ENCODE measurements around the gene ASB18.

DNA sequence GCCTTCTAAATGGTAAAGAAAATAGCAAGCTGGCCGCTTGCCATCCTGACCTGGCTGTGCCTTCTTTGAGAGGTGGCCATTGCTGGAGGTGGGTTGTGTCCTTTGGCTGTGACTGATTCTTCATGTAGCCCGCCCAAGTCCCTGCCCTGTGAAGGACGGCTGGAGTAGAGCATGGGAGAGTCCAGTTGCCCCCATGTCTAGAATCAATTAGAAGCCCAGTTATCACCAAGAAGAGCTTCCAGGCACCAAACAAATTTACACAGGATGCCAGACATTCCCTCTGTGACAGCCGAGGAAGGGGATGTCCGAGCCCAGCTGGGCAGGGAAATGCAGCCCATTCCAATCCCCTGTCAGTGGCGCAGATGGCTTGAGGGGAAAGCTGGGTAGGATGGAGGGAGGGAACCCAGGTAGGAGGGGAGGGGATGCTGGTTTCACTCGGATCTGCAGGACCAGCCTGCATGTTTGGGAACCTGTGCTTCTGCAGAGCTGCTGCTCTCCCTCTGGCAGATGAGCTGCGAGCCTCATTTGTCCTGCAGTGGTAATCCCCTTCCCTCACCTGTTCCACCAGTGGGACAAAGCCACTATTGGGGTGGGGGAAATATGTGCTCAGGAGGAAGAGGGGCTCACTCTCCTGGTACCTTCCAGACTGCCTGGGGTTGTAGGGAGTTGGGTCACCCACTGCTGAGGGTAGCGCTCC is 25.7 kb upstream of the ASB18 start:
- TF ChIP-seq CTCF (IDR thresholded peaks at IDR 0.05) = no peak
- no peak for TF ChIP-seq EP300 (IDR thresholded peaks at IDR 0.05)

Data from tibial nerve (tissue), 4 donors.